K562 (cell line): Measurements from ENCODE around the gene BBC3. TPM values are rescaled to one million over a fixed set of nuclear protein-coding genes. Genes with fewer than 3 reads are reported as not detected.

Source experiments
- ATAC-seq: fragments of 200-7000 bp; cut with Tn5 transposase; 3 replicates; pipeline ENCODE4 v1.9.1; 2020; ENCODE audit warnings: moderate library complexity
- BruUV-seq: library from RNA; stranded (reverse); fragments of 400-500 nt; replicated peaks from 2 replicates; lab custom pipeline; 2021; lab: Mats Ljungman, UMichigan
- CTCF ChIA-PET: fragments of 300-600 bp; formaldehyde crosslinking; extraction: SDS; loops from one replicate; lab custom pipeline; 2021; ENCODE audit warnings: low intra/inter-chr PET ratio; lab: Yijun Ruan, JAX
- POLR2A ChIA-PET: fragments of 300-600, 350-650 bp; sonication (Branson Sonifier 250); formaldehyde crosslinking; extraction: SDS; loops from one replicate; lab custom pipeline; 2021; ENCODE audit warnings: antibody characterized with exemption, inconsistent platforms; lab: Yijun Ruan, JAX
- DNase-seq, 4 experiments: peaks; one replicate each; pipeline versions ENCODE4 v3.0.0 to v3.0.0-alpha.2; 2011 to 2018; ENCODE audit warnings: low spot score in 3 of 4, mixed read lengths in 3 of 4; ENCODE audit errors: extremely low read depth in 1 of 4
- FAIRE-seq: peaks from 2 replicates; lab custom pipeline; 2011; peaks lifted over from hg19 to GRCh38; lab: Jason Lieb, UNC
- H2AFZ ChIP-seq: 2 replicates; pipeline ENCODE4 v1.6.0; 2011; ENCODE audit warnings: low read depth, low read length, control low read depth, inconsistent platforms
- H3K27ac ChIP-seq: fragments of 200-600 bp; 3 replicates; pipeline ENCODE4 v1.8.0; 2011; ENCODE audit warnings: low read depth, mild to moderate bottlenecking, control low read depth, inconsistent platforms, low read length, moderate library complexity, mixed read lengths; ENCODE audit errors: extremely low read depth
- H3K27me3 ChIP-seq, 2 experiments: fragments of 300-600 bp in 1 of 2; 2 replicates in 1 of 2; 3 replicates in 1 of 2; pipeline versions ENCODE4 v1.6.0 to v1.8.0; 2011; ENCODE audit warnings: inconsistent platforms in 2 of 2, low read length in 2 of 2, mild to moderate bottlenecking in 1 of 2, mixed read lengths in 1 of 2, moderate library complexity in 1 of 2; ENCODE audit not compliant: control insufficient read depth in 2 of 2, insufficient read depth in 2 of 2
- H3K36me3 ChIP-seq: fragments of 300-600 bp; 3 replicates; pipeline ENCODE4 v1.8.0; 2011; ENCODE audit warnings: mild to moderate bottlenecking, low read length, inconsistent platforms; ENCODE audit not compliant: control insufficient read depth, insufficient read depth
- H3K4me1 ChIP-seq, 2 experiments: fragments of 200-600 bp in 1 of 2; replicated peaks in 1 of 2; 2 replicates in 1 of 2; 3 replicates in 1 of 2; pipeline versions ENCODE4 v1.5.1 to v1.8.0; 2011; ENCODE audit warnings: inconsistent platforms in 2 of 2, low read length in 2 of 2, mild to moderate bottlenecking in 1 of 2, mixed read lengths in 1 of 2, moderate library complexity in 1 of 2; ENCODE audit not compliant: control insufficient read depth in 2 of 2, insufficient read depth in 2 of 2
- H3K4me2 ChIP-seq: 2 replicates; pipeline ENCODE4 v1.6.1; 2011; ENCODE audit warnings: low read length, control low read depth, inconsistent platforms, mixed read lengths; ENCODE audit not compliant: insufficient read depth
- H3K4me3 ChIP-seq: fragments of 200-600 bp; sonication (generic), shearing (Covaris generic); 2 replicates; pipeline ENCODE4 v1.5.1; 2016; ENCODE audit warnings: control low read depth, inconsistent platforms
- H3K79me2 ChIP-seq: fragments of 200-600 bp; 3 replicates; pipeline ENCODE4 v1.8.0; 2011; ENCODE audit warnings: low read length, inconsistent platforms; ENCODE audit not compliant: control insufficient read depth, insufficient read depth
- H3K9ac ChIP-seq, 2 experiments: 2 replicates each; pipeline versions ENCODE4 v1.6.0 to v1.6.1; 2011; ENCODE audit warnings: low read depth in 2 of 2, low read length in 2 of 2, control low read depth in 1 of 2, inconsistent platforms in 1 of 2, mild to moderate bottlenecking in 1 of 2, mixed read lengths in 1 of 2; ENCODE audit not compliant: insufficient read depth in 1 of 2
- H3K9me1 ChIP-seq: one replicate; pipeline ENCODE4 v1.6.0; 2011; ENCODE audit warnings: inconsistent platforms, mild to moderate bottlenecking, low read length, moderate library complexity; ENCODE audit not compliant: control insufficient read depth, insufficient read depth
- H3K9me3 ChIP-seq: replicated peaks from 2 replicates; pipeline ENCODE4 v1.5.1; 2011; ENCODE audit warnings: low read depth, low read length, inconsistent platforms; ENCODE audit not compliant: control insufficient read depth, insufficient read depth
- H4K20me1 ChIP-seq: replicated peaks from 2 replicates; pipeline ENCODE4 v1.6.1; 2011; ENCODE audit warnings: low read length, inconsistent platforms, mixed read lengths; ENCODE audit not compliant: control insufficient read depth, insufficient read depth
- CTCF ChIP-seq, 3 experiments: IDR thresholded peaks in 2 of 3; conservative IDR thresholded peaks in 1 of 3; 2 replicates each; pipeline ENCODE4 v1.5.1; 2011 to 2012; ENCODE audit warnings: low read length in 3 of 3, mild to moderate bottlenecking in 3 of 3, control low read depth in 2 of 3, improper control_type of control experiment in 1 of 3, inconsistent platforms in 1 of 3, low read depth in 1 of 3, mixed read lengths in 1 of 3, moderate library complexity in 1 of 3; ENCODE audit not compliant: insufficient read depth in 2 of 3
- DPF2 ChIP-seq: fragments of 450-650 bp; IDR thresholded peaks from 2 replicates; pipeline ENCODE4 v1.6.1; 2016
- FOXM1 ChIP-seq, 2 experiments: fragments of 450-650 bp in 1 of 2; sonication (generic) in 1 of 2; formaldehyde crosslinking in 1 of 2; IDR thresholded peaks; 2 replicates each; pipeline versions ENCODE4 v1.6.1 to v1.9.0; 2017 to 2022; ENCODE audit warnings: low read depth in 2 of 2, mild to moderate bottlenecking in 2 of 2, missing genetic modification reagents in 1 of 2, moderate library complexity in 1 of 2
- HDAC6 ChIP-seq: IDR thresholded peaks from 2 replicates; pipeline ENCODE4 v1.6.1; 2012; ENCODE audit warnings: low read depth, mild to moderate bottlenecking, control low read depth, inconsistent platforms, low read length, moderate library complexity
- HMGXB4 ChIP-seq: sonication (generic); formaldehyde crosslinking; IDR thresholded peaks from 2 replicates; pipeline ENCODE4 v1.8.1; 2023; ENCODE audit warnings: mild to moderate bottlenecking, missing genetic modification reagents
- NEUROD1 ChIP-seq: fragments of 150-350 bp; IDR thresholded peaks from 2 replicates; pipeline ENCODE4 v1.6.1; 2014; ENCODE audit warnings: borderline replicate concordance, low read length, low read depth; ENCODE audit not compliant: partially characterized antibody
- POLR2AphosphoS2 ChIP-seq: IDR thresholded peaks from 2 replicates; pipeline ENCODE4 v1.6.1; 2012; ENCODE audit warnings: low read length, improper control_type of control experiment
- SRSF9 ChIP-seq: fragments of 200-400 bp; formaldehyde crosslinking; IDR thresholded peaks from 2 replicates; pipeline ENCODE4 v1.6.1; 2017; ENCODE audit warnings: low read depth, low read length, borderline replicate concordance
- ZBTB34 ChIP-seq: fragments of 250-450 bp; sonication (Bioruptor Pico); IDR thresholded peaks from 2 replicates; pipeline ENCODE4 v1.8.0; 2021; ENCODE audit warnings: mild to moderate bottlenecking, moderate library complexity
- ZFP36 ChIP-seq: fragments of 150-350 bp; IDR thresholded peaks from 2 replicates; pipeline ENCODE4 v1.6.1; 2018; ENCODE audit warnings: low read length, low read depth; ENCODE audit not compliant: partially characterized antibody
- ZNF232 ChIP-seq: sonication (generic); formaldehyde crosslinking; IDR thresholded peaks from 2 replicates; pipeline ENCODE4 v1.8.0; 2022; ENCODE audit warnings: mild to moderate bottlenecking, missing genetic modification reagents
- WGBS: fragments of 100-300 bp; shearing (Covaris generic); methylation state at CpG from one replicate; pipeline ENCODE4 v1.1.6; 2016; ENCODE audit warnings: low coverage, mixed read lengths; ENCODE audit not compliant: insufficient coverage; ENCODE audit errors: missing lambda C conversion rate; 5-methylcytosine and 5-hydroxymethylcytosine counted together
- in situ Hi-C: fragments of 300-500 bp; cut with MboI; formaldehyde crosslinking; loops from 4 replicates; pipeline ENCODE4 v1.15.0; 2018; ENCODE audit warnings: inconsistent platforms, mixed read lengths
- intact Hi-C: fragments of 100-400 bp; cut with micrococcal nuclease; formaldehyde crosslinking; loops from 2 replicates; pipeline ENCODE4 v1.14.2; 2022
- polyA plus RNA-seq, 8 experiments: library from polyadenylated mRNA; depleted of rRNA in 4 of 8; stranded (reverse) in 5 of 8; unstranded in 3 of 8; fragments of >200 nt; fragmentation: Nextera tagmentation in 2 of 8; fragmentation: Illumina TruSeq in 1 of 8; extraction: Ambion mirVana in 2 of 8; extraction: Trizol in 1 of 8; gene quantifications; 2 replicates each; pipeline versions ENCODE4 v1.2.1 to v1.2.3, GENCODE V29; 2011 to 2014; ENCODE audit warnings: inconsistent platforms in 1 of 8, missing spikeins in 1 of 8
- total RNA-seq, 7 experiments: library from RNA; depleted of rRNA in 6 of 7; stranded (reverse); fragments of >200 nt in 6 of 7; fragmentation: Illumina TruSeq in 2 of 7; extraction: Trizol in 2 of 7; gene quantifications; 2 replicates each; pipeline versions ENCODE4 v1.2.1 to v1.2.3, GENCODE V29; 2011 to 2021; ENCODE audit warnings: low replicate concordance in 1 of 7

The BBC3 gene
- total and polyA plus RNA-seq, 9 of the 15 experiments (the other 6 are each of a cell fraction or from before 2014, with no cell fraction given): 0.15 to 30.7 (median 4.8) TPM

- no peak for TF ChIP-seq ZNF232 (CRISPR knock-in tag)
Observed at GRCh38 chr19:47226426-47227351, 4.3 kb downstream of the BBC3 start (continued).

GRCh38 chr19:47225746-47226425, 5.1 kb downstream of the BBC3 start:
- peak overlapping the region; percentile 68 for H2AFZ ChIP-seq
- H3K9me3 ChIP-seq: no peaks in the 10 kb centered on the region
- H3K9ac ChIP-seq: peak overlapping the region; percentile 87 to 99
- peaks cover 16 to 67% of the 10 kb centered on the region in 2 experiments for H3K4me1 ChIP-seq
- FAIRE-seq: peak; percentile 67
- peak; percentile 73 for ATAC-seq
- H3K4me2 ChIP-seq: peak overlapping the region; percentile 100
- ChIA-PET POLR2A (interaction anchor here (0.6 to 8.2 kb wide), 20 partner anchors 8 to 282 kb away, joined by 3 to 171 read pairs (median 8); partner anchors contain the start of genes CCDC9, DHX34, INAFM1 and ZC3H4), CTCF (interaction anchor here (0.8 kb wide), 1 partner anchor 22 kb away, joined by 4 read pairs; no protein-coding TSS in a partner anchor)
- no TSS peak for BruUV-seq
- 21% methylated on average over 8 of the region's 59 CpGs for WGBS
- intact Hi-C loops: loop anchor here (5.0 kb wide), 1 partner anchor 74 kb away; no protein-coding TSS in a partner anchor
- peaks cover 25% of the 10 kb centered on the region; the same call in 2 of the 3 replicates for H3K36me3 ChIP-seq
- no peaks in the 10 kb centered on the region for H3K9me1 ChIP-seq
- no peaks in the 10 kb centered on the region for H3K27me3 ChIP-seq
- in situ Hi-C loops: no loop called here
- peak overlapping the region; percentile 93 for H3K27ac ChIP-seq
- H4K20me1 ChIP-seq: peaks cover 17% of the 10 kb centered on the region; the same call in 1 of the 2 replicates
- peaks cover 61% of the 10 kb centered on the region for H3K79me2 ChIP-seq
- peak; percentile 92 to 97 (median 92) for DNase-seq
- H3K4me3 ChIP-seq: peak overlapping the region; percentile 100
- TF ChIP-seq FOXM1 (IDR thresholded peaks at IDR 0.05; ENCODE audit: low read depth): no peak
- 0 out of 2 replicates have a peak, but pooled peaks have one; percentile 0 for TF ChIP-seq FOXM1 (CRISPR knock-in tag; IDR thresholded peaks at IDR 0.05; ENCODE audit: low read depth)
- TF ChIP-seq DPF2: peak; percentile 2; the same call in 1 of the 2 replicates
- TF ChIP-seq NEUROD1: peak; percentile 68
- TF ChIP-seq SRSF9: no peak
- 0 out of 2 replicates have a peak, but pooled peaks have one; percentile 32 for TF ChIP-seq ZBTB34 (CRISPR knock-in tag)
- TF ChIP-seq HDAC6: 0 out of 2 replicates have a peak, but pooled peaks have one; percentile 45
- no peak for TF ChIP-seq ZFP36
- peak; percentile 87 for TF ChIP-seq POLR2AphosphoS2
- no peak; the same call in 1 of the 2 replicates for TF ChIP-seq HMGXB4 (CRISPR knock-in tag)
- TF ChIP-seq CTCF (IDR thresholded peaks at IDR 0.05 in 2 of 3, conservative IDR thresholded peaks at IDR 0.05 in 1 of 3; ENCODE audit: insufficient read depth in 2 of 3, low read depth in 1 of 3, low read length in 3 of 3): peak in 2 of 3 experiments; percentile 49 to 57; a peak in 3 of 6 replicates
